Ramos (cell line): ENCODE data around the gene HEATR5A.
"Not testable (repeated sequence)": the region's sequence is repeated elsewhere in the genome, so short reads cannot be mapped to it uniquely, and the experiment has no call there.

Experiments
- in situ Hi-C: fragments of 300-500 bp; cut with MboI; formaldehyde crosslinking; loops from one replicate; pipeline ENCODE4 v1.14.3; 2022; ENCODE audit warnings: low sequenced_read_pairs; ENCODE audit not compliant: unreplicated experiment

HEATR5A gene

DNA sequence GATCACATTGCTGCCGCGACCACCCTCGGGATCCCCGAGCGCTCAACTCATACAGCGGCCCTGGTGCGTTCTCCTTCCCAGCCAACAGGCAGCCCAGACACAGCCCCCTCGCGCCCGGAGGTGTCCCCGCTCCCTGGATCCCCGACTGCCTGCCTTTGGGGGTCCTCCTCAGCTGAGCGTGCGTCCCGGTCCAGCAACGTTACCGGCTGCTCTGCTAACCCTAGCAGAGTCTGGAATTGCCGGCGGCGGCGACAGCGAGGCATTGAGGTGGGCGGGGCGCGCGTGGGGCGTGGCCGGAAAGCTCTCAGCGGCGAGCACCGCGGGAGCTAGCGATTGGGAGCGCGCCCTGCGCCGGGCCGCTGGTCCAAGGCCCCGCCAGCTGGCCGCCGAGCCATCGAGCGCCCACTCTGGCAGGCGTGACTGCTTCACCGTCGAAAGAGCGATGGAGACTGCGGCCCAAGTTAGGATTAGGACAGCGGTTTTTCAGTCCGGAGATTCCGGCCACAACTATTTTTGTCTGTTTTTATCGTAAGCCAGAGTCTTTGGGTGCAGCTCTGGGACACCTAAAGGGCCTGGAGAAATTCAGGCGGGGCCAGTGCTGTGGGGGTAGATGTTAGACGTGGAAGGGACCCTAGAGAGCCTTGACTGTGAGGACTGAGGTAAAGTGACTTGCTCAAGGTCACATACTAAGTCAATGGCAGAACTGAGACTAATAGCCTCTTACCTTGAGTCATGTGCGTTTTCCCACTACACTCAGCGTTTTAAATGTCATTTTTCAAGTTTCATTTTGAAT lies at the start of gene HEATR5A:
Gene HEATR5A, minus strand, starts transcription at position 232 of the 793 bp plus-strand sequence. CDS start 17,575 bp downstream, outside the sequence.
- in situ Hi-C loops, result no loop called here

- in situ Hi-C loops, result no loop called here
Observed at GRCh38 chr14:31466554-31466953, 46.2 kb upstream of the HEATR5A start.

GRCh38 chr14:31465111-31465510 lies 44.8 kb upstream of the HEATR5A start:
- in situ Hi-C loops, result no loop called here

DNA sequence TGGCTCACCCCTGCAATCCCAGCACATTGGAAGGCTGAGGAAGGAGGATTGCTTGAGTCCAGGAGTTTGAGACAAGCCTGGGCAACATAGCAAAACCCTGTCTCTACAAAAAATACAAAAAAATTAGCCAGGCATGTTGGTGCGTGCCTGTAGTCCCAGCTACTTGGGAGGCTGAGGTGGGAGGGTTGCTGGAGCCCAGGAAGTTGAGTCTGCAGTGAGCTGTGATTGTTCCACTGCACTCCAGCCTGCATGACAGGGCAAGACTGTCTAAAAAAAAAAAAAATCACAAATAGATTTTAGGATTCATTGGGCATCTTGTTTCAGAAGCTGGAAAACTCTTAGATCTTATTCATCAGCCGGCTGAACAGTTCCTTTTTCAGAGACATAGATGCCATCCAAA lies 42.1 kb upstream of the HEATR5A start:
- in situ Hi-C loops, result not testable (repeated sequence)

- in situ Hi-C loops, result no loop called here
Observed at GRCh38 chr14:31461545-31461944, 41.2 kb upstream of the HEATR5A start.

- in situ Hi-C loops, result no loop called here
Observed at GRCh38 chr14:31457665-31458659, 37.6 kb upstream of the HEATR5A start.

GRCh38 chr14:31456841-31457664 lies 36.7 kb upstream of the HEATR5A start, which contains the start of gene DTD2:
TSS of gene DTD2 (minus strand) at chr14:31457506. CDS start at chr14:31457393, 113 bp downstream.
- in situ Hi-C loops, result no loop called here

DNA sequence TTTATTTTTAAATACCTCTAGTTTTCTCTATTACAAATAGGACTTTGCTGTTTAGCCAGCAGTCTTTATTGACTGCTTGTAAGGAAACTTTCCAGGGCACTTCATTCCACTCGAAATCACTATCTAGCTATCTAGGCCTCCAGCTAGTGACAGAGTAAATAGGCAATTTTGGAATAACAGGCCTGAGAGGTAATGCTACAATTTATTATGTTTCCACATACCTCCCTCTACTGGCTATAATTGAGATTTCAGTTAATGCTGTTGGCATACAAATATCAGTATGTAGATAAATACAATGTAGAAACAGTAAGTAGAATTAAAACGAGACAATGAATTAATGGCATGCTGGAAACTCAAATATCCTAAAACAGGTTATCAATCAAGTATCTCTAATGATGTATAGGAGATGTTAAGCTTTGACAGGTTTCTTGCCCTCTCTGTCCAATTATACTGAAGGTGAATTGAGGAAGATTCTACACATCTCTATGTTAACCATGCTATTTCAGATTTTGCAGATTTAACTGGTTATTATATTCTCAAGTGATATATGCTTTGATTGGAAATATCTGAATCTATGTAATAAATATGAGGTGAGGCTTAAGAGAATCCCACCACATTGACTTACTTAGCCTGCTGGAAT lies 29.7 kb upstream of the HEATR5A start:
- in situ Hi-C loops, result no loop called here

DNA sequence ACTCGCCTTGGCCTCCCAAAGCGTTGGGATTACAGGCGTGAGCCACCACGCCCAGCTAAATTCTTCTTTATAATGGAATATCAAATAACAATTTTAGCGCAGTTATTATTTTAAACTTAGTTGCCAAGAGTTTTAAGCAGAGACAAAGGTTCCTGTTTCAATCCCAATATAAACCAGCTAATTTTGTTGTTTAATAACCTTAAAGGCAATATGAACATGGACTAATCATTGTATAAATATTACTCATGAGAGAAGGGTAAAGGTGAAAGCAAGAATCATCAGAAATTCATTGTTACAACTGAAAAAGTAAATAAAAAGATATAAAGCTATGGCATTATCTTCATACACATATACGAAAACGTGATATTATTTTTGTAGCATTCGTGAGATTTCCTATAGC lies 28.8 kb upstream of the HEATR5A start:
- in situ Hi-C loops, result no loop called here

GRCh38 chr14:31445703-31446102 lies 25.4 kb upstream of the HEATR5A start:
- in situ Hi-C loops, result no loop called here

GRCh38 chr14:31442284-31442683 lies 21.9 kb upstream of the HEATR5A start:
- in situ Hi-C loops, result no loop called here

DNA sequence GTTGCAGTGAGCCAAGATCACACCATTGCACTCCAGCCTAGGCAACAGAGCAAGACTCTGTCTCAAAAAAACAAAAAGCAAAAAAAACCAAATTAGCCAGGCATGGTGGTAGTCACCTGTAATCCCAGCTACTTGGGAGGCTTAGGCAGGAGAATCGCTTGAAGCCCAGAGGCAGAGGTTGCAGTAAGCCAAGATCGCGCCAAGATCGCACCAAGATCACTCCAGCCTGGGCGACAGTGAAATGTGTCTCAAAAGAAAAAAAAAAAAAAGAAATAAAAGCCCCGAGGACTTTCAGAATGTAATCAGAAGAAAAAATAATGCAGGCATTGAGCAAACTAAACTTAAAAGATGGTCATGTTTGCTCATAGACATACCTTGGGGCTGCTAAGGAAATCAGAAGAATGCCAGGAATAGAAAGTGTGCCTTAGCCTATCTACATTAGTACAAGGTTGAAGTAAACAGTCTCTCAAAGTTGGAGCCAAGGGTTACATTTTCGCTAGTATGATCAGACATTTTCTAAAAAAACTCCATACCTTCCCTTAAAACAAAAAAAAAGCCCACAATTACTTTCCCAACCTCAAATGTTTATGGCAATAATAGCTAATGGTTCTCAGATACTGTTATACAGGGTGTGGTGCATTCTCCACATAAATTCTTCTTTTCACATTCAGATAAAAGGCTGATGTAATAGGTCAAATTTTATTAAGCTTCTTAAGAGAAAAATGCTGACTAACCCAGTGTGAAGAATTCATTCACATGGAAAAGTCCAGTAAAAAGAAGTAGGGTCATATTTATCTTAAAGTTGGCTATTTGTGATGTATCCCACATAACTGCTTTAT lies 21.1 kb upstream of the HEATR5A start:
- in situ Hi-C loops, result no loop called here

GRCh38 chr14:31440280-31440679 lies 19.9 kb upstream of the HEATR5A start:
- in situ Hi-C loops, result no loop called here

DNA sequence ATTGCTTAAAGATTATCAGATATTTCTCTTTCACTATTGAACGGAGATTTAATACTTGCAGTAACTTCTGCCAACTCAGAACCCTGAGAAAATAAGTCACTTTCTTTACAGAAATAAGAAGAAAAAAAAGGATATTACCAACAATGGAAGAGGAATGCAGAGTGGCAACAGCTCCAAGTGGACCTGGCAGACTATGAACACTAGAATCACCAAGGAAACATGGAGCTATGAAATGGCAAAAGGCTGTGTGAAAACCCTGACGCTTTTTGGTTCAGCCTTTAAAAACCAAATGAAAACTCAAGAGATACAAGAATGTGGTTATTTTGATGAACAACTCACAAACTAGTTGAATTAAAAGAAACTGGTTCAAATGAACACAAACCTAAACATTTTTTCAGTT lies 19.2 kb upstream of the HEATR5A start:
- in situ Hi-C loops, result no loop called here

GRCh38 chr14:31437045-31437691 lies 16.8 kb upstream of the HEATR5A start:
- in situ Hi-C loops, result not testable (repeated sequence)

- in situ Hi-C loops, result no loop called here
Observed at GRCh38 chr14:31435276-31435675, 14.9 kb upstream of the HEATR5A start.

GRCh38 chr14:31430634-31431264 lies 10.4 kb upstream of the HEATR5A start:
- in situ Hi-C loops, result no loop called here

GRCh38 chr14:31429791-31430190 lies 9.4 kb upstream of the HEATR5A start:
- in situ Hi-C loops, result no loop called here
